ENCODE measurements around the gene LY6G5B. TPM values are rescaled to one million over a fixed set of nuclear protein-coding genes. Genes with fewer than 3 reads are reported as not detected.

Gene LY6G5B
- total RNA-seq, 1 donor: 4.5 TPM

GRCh38 chr6:31662124-31662723, 7.6 kb upstream of the LY6G5B start:
- H3K4me3 ChIP-seq (ENCODE audit: low read depth, low read length): no peak overlapping the region
- TF ChIP-seq CTCF (IDR thresholded peaks at IDR 0.05; ENCODE audit: insufficient read depth, low read length): no peak
- no peak for DNase-seq (ENCODE audit: low read depth)

- H3K4me3 ChIP-seq (ENCODE audit: low read depth, low read length): peak overlapping the region; percentile 94
- peak; percentile 24 for DNase-seq (ENCODE audit: low read depth)
- TF ChIP-seq CTCF (IDR thresholded peaks at IDR 0.05; ENCODE audit: insufficient read depth, low read length): no peak
Observed at GRCh38 chr6:31663126-31663960, 6.4 kb upstream of the LY6G5B start.

GRCh38 chr6:31663961-31664789, 5.6 kb upstream of the LY6G5B start:
- peak overlapping the region; percentile 94 for H3K4me3 ChIP-seq (ENCODE audit: low read depth, low read length)
- TF ChIP-seq CTCF (IDR thresholded peaks at IDR 0.05; ENCODE audit: insufficient read depth, low read length): no peak
- DNase-seq (ENCODE audit: low read depth): peak; percentile 71

GRCh38 chr6:31664790-31665500, 4.8 kb upstream of the LY6G5B start, which contains the start of gene GPANK1:
Gene GPANK1, minus strand, starts transcription at chr6:31664997. Its CDS starts 519 bp downstream, at chr6:31664478.
- H3K4me3 ChIP-seq (ENCODE audit: low read depth, low read length): peak within 1 kb of the TSS; percentile 94
- peak; percentile 95 for DNase-seq (ENCODE audit: low read depth)
- no peak for TF ChIP-seq CTCF (IDR thresholded peaks at IDR 0.05; ENCODE audit: insufficient read depth, low read length)

GRCh38 chr6:31665501-31666336, 4.1 kb upstream of the LY6G5B start, which contains the start of gene CSNK2B:
Gene CSNK2B, plus strand, starts transcription at chr6:31666080. Its CDS starts 752 bp downstream, at chr6:31666832.
- TF ChIP-seq CTCF (IDR thresholded peaks at IDR 0.05; ENCODE audit: insufficient read depth, low read length): no peak
- peak; percentile 96 for DNase-seq (ENCODE audit: low read depth)
- H3K4me3 ChIP-seq (ENCODE audit: low read depth, low read length): peak within 1 kb of the TSS; percentile 94

All from fibroblast of the aortic adventitia (primary cell).